HG03108 (cell line): Measurements from ENCODE around the gene LRP5.
A peak's percentile ranks its signal among the peaks of the same experiment; 100 is the strongest.

Experiments used
- ATAC-seq: cut with Tn5 transposase; IDR thresholded peaks from one replicate; pipeline ENCODE4 v1.9.1; 2021; ENCODE audit warnings: moderate library complexity; ENCODE audit not compliant: unreplicated experiment

LRP5 gene

GRCh38 chr11:68312117-68312779 is at the start of gene LRP5:
Gene LRP5 (plus strand): TSS chr11:68312591. CDS start chr11:68312715, 124 bp downstream.
- no peak for ATAC-seq

- no peak for ATAC-seq
These were observed 48.9 kb upstream of the LRP5 start for GRCh38 chr11:68263444-68264035.

DNA sequence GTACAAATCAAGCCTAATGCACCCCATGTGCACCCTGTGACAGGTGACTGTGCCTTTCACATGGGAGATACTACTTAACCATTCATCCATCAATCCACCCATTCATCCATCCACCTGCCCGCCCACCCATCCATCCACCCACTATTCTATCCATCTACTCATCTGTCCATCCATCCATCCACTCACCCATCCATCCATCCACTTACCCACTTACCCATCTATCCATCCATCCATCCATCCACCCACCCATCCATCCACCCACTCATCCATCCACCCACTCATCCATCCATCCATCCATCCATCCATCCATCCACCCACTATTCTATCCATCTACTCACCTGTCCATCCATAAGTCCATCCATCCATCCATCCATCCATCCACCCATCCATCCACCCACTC is 48.1 kb upstream of the LRP5 start:
- ATAC-seq: no peak

DNA sequence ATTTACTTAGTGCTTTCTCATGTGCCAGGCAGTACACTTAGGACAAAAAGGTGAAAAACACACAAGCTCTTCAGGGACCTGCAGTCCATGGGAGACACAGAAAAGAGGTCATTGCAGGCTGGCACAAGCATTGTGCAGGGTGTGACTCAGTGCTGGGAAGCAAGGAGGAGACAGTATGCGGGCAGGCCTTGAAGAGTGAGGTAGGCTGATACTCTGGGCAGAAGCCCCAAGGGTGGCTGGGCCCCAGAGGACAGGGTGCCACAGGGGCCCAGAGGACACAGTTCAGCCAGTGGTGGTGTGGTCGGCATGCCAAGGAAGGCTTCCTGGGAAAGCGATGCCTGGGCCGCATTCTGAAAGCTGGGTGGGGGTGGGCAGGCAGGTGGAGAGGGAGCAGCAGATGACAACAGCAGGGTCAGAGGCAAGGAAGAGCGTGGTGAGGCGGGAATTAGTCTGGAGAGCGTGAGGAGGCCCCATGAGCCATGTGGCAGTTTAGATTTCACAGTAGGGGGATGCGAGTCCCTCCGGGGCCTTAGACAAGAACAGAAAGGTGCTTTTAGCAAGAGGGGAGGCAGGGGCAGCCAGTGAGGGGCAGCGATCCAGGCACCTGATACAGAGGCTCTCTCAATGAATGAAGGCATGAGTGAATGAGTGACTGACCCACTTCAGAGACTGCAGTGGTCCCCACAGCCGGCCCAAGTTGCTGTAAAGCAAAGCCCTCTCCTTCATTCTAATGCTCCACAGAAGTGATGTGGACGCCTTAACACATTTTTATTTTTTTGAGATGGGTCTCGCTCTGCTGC is 47.5 kb upstream of the LRP5 start:
- no peak for ATAC-seq

- peak; percentile 71 for ATAC-seq
These were observed 46.1 kb upstream of the LRP5 start for GRCh38 chr11:68266121-68266891.

DNA sequence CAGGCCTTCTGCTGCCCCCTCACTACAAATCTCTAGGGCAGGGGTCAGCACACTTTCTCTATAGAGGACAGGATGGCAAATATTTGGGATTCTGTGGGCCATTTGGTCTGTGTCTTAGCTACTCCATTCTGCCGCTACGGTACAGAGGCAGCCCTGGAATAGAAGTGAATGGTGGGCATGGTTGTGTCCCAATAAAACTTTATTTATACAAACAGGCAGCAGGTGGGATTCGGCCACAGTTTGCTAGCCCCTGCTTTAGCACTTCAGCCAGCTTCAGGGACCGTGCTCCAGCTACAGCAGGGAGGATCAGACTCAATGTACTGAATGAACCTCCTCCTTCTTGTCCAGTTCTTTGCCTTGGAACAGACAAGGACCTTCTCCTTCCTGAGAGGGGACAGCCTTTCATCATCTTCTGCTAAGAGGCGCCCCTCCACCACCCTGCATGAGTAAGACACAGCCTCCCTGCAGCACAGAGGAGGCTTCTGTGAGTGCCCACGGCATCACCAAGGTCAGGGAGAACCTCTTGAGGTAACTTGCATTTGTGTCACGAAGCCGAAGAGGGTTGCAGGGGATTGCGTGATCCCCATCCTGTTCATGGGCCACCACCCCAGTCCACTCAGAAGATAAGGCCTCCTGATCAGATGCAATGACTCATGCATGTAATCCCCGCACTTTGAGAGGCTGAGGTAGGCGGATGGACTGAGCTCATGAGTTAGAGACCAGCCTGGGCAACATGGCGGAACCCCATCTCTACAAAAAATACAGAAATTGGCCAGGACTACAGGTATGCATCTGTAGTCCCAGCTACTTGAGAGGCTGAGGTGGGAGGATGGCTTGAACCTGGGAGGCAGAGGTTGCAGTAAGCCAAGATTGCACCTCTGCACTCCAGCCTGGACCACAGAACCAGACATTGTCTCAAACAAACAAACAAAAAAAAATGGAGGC is 45.2 kb upstream of the LRP5 start:
- ATAC-seq: no peak

GRCh38 chr11:68267881-68268240 is 44.5 kb upstream of the LRP5 start:
- no peak for ATAC-seq

- ATAC-seq: no peak
These were observed 42.8 kb upstream of the LRP5 start for GRCh38 chr11:68269414-68270081.

DNA sequence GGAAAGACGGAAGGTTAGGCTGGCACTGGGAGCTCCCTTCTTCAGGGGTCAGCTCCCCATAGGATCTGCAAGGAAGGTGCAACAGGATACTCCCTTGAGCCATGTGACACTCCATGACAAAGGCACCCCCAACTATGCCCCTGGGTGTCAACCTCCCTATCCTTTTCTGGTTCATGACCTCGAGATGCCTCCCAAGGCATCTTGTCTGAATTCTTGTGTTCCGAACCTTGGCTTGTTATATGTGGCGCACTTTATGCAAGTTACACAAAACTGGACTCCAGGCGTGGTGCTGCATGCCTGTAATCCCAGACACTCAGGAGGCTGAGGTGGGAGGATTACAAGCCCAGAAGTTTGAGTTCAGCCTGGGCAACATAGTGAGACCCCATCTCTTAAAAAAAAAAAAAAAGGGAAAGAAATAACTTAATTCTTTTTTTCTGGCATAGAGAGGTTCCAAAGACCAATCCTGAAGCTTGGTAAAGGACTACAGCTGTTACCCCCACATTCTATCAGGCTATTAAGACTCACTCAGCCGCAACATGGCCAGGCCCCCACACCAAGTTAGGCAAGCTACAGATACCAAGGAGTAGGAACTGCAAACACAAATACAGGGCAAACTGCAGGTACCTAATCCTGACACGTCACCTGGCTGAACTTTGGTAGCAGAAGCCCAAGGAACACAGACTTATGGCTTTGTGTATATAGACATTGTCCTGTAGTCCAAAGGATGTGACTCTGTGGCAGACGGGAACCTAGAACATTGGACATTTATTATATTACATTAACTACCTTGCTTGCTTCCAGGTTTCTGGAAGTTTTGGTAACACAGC is 42.0 kb upstream of the LRP5 start:
- ATAC-seq: no peak

DNA sequence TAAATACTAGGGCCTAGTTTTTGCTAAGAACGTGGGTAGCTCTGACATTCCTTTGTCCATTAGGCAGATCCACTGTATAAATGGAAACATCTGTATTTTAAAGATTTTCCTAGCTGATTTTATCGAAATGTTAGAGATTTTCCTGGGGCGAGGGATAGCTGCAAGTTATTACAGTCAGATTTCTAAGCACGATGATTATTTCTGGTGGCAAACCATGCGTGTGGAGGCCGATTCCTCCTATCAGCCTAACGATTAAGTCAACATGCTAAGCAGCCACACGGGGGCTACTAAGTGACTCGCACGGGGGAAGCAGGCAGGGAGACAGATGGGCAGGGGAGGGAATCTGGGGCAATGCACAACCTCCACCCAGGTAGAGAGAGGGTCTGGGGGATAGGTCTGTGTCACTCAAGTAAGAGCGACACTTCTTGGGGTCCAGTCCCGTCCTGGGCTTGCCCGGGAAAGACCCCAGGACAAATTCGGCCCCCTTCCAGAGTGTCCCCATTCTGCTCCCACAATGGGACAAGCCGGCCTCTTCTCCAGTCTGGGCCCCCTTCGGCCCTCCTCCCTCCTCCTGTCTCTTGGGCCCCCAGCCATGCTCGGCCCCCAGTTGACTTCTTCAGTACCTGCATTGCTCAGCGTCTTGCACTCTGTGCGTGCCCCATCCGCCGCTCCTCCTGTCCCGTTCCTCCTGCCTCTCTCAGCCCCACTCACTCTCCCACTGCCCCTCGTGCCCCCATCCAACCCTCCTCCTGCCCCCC is 41.2 kb upstream of the LRP5 start:
- no peak for ATAC-seq

- ATAC-seq: peak; percentile 75
These were observed 40.4 kb upstream of the LRP5 start, which contains the start of gene C11orf24 for GRCh38 chr11:68271781-68272608. Gene C11orf24 (minus strand): TSS chr11:68271973. CDS start chr11:68263767, 8,206 bp downstream.

DNA sequence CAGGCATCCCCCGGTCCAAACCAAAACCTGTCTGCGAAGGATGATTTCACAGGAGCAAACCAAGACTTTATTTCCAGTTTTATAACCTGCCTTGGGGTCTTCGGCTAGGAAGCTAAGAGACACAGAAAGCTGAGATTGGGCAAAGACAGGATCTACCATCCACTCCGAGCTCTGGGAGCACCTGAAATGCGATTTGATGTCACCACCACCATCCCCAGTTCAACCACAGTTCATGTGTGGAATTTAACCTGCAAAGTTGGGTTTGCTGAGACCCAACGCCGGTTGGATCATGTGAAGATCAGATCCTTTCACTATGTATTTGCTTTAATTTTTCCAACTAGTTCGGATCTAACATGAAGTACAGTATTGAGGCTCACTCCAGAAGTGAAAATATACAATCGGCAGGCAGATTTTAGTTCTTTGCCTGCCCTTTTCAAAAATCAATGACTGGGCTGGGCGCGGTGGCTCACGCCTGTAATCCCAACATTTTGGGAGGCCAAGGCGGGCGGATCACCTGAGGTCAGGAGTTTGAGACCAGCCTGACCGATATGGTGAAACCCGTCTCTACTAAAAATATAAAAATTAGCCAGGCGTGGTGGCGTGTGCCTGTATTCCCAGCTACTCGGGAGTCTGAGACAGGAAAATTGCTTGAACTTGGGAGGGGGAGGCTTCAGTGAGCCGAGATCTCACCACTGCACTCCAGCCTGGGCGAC is 39.2 kb upstream of the LRP5 start:
- ATAC-seq: no peak

GRCh38 chr11:68274306-68274705 is 38.1 kb upstream of the LRP5 start:
- ATAC-seq: no peak

- ATAC-seq: no peak
These were observed 36.5 kb upstream of the LRP5 start for GRCh38 chr11:68275721-68276507.

GRCh38 chr11:68276861-68277260 is 35.5 kb upstream of the LRP5 start:
- no peak for ATAC-seq

DNA sequence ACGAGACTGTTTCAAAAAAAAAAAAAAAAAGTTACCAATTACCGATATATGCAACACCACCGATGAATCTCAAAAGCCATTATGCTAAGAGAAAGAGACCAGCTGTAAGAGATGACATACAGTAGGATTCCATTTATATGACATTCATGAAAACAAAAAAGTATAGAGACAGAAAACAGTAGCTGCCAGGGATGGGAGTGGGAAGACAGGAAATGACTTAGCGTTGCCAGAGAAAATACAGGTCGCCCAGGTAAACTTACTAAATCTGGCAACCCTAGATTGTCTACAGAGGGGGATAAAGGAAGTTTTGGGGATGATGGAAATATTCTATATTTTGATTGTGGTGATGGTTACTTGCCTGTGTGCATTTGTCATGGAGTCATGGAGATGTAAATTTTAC is 32.7 kb upstream of the LRP5 start:
- no peak for ATAC-seq
